Measurements from ENCODE around the gene DNAH8. TPM values are rescaled to one million over a fixed set of nuclear protein-coding genes. Genes with fewer than 3 reads are reported as not detected.

The DNAH8 gene
- total RNA-seq, 1 experiment from 2014 or later, result not detected

- no peak overlapping the region for H3K9ac ChIP-seq (ENCODE audit: low read length)
- peaks cover 37% of the 10 kb centered on the region for H3K79me2 ChIP-seq (ENCODE audit: low read length)
- no peaks in the 10 kb centered on the region for H4K20me1 ChIP-seq (ENCODE audit: insufficient read depth, low read depth, low read length)
- H3K4me1 ChIP-seq (ENCODE audit: low read length), result peaks cover 15% of the 10 kb centered on the region
- H3K9me2 ChIP-seq (replicated peaks; ENCODE audit: insufficient read depth, low read length), result no peaks in the 10 kb centered on the region
- no peak overlapping the region for H3K4me3 ChIP-seq (ENCODE audit: low read length)
- peaks cover 17% of the 10 kb centered on the region for H3K36me3 ChIP-seq (ENCODE audit: insufficient read depth, low read length)
- no peaks in the 10 kb centered on the region for H3K27me3 ChIP-seq (ENCODE audit: low read length)
- no peak for DNase-seq
- H3K27ac ChIP-seq (ENCODE audit: low read length), result no peak overlapping the region
- no peak overlapping the region for H3K4me2 ChIP-seq (ENCODE audit: low read depth, low read length, poor library complexity, severe bottlenecking)
- no peak overlapping the region for H2AFZ ChIP-seq (ENCODE audit: low read length)
- peaks cover 11% of the 10 kb centered on the region; the same call in 1 of the 2 replicates for H3K9me3 ChIP-seq (ENCODE audit: low read length)
Observed at GRCh38 chr6:38703949-38704590, 11.0 kb upstream of the DNAH8 start.

GRCh38 chr6:38705924-38706323 is 9.2 kb upstream of the DNAH8 start:
- H3K9ac ChIP-seq (ENCODE audit: low read length), result no peak overlapping the region
- H3K9me2 ChIP-seq (replicated peaks; ENCODE audit: insufficient read depth, low read length), result no peaks in the 10 kb centered on the region
- H4K20me1 ChIP-seq (ENCODE audit: insufficient read depth, low read depth, low read length), result no peaks in the 10 kb centered on the region
- peaks cover 8% of the 10 kb centered on the region for H3K36me3 ChIP-seq (ENCODE audit: insufficient read depth, low read length)
- 0 out of 2 replicates have a peak, but pooled peaks cover 6% of the 10 kb centered on the region for H3K9me3 ChIP-seq (ENCODE audit: low read length)
- H3K4me1 ChIP-seq (ENCODE audit: low read length), result peaks cover 15% of the 10 kb centered on the region
- no peak overlapping the region for H3K4me3 ChIP-seq (ENCODE audit: low read length)
- no peak overlapping the region for H3K27ac ChIP-seq (ENCODE audit: low read length)
- H3K4me2 ChIP-seq (ENCODE audit: low read depth, low read length, poor library complexity, severe bottlenecking), result no peak overlapping the region
- no peak for DNase-seq
- peaks cover 19% of the 10 kb centered on the region for H3K79me2 ChIP-seq (ENCODE audit: low read length)
- H3K27me3 ChIP-seq (ENCODE audit: low read length), result no peaks in the 10 kb centered on the region
- no peak overlapping the region for H2AFZ ChIP-seq (ENCODE audit: low read length)

- DNase-seq, result peak; percentile 17
- no peaks in the 10 kb centered on the region for H3K79me2 ChIP-seq (ENCODE audit: low read length)
- no peak overlapping the region for H3K9ac ChIP-seq (ENCODE audit: low read length)
- H3K4me1 ChIP-seq (ENCODE audit: low read length), result no peaks in the 10 kb centered on the region
- H3K27ac ChIP-seq (ENCODE audit: low read length), result no peak overlapping the region
- no peaks in the 10 kb centered on the region for H3K9me3 ChIP-seq (ENCODE audit: low read length)
- no peaks in the 10 kb centered on the region for H3K27me3 ChIP-seq (ENCODE audit: low read length)
- no peaks in the 10 kb centered on the region for H3K9me2 ChIP-seq (replicated peaks; ENCODE audit: insufficient read depth, low read length)
- H3K36me3 ChIP-seq (ENCODE audit: insufficient read depth, low read length), result no peaks in the 10 kb centered on the region
- H3K4me2 ChIP-seq (ENCODE audit: low read depth, low read length, poor library complexity, severe bottlenecking), result no peak overlapping the region
- H3K4me3 ChIP-seq (ENCODE audit: low read length), result no peak overlapping the region
- H2AFZ ChIP-seq (ENCODE audit: low read length), result no peak overlapping the region
- no peaks in the 10 kb centered on the region for H4K20me1 ChIP-seq (ENCODE audit: insufficient read depth, low read depth, low read length)
Observed at GRCh38 chr6:38708496-38708895, 6.6 kb upstream of the DNAH8 start.

- peak; percentile 39 for DNase-seq
- Histone ChIP-seq H3K9ac (ENCODE audit: low read length) (no peak overlapping the region), H2AFZ (ENCODE audit: low read length) (no peak overlapping the region)
Observed at GRCh38 chr6:38713812-38714211, 1.3 kb upstream of the DNAH8 start.

GRCh38 chr6:38714239-38715015 is 684 bp upstream of the DNAH8 start:
- Histone ChIP-seq H3K4me2 (ENCODE audit: low read depth, low read length, poor library complexity, severe bottlenecking) (no peak overlapping the region), H3K9me3 (ENCODE audit: low read length) (no peaks in the 10 kb centered on the region), H3K4me3 (ENCODE audit: low read length) (no peak overlapping the region), H3K79me2 (ENCODE audit: low read length) (no peaks in the 10 kb centered on the region), H3K27ac (ENCODE audit: low read length) (no peak overlapping the region), H3K4me1 (ENCODE audit: low read length) (no peaks in the 10 kb centered on the region), H3K9ac (ENCODE audit: low read length) (no peak overlapping the region), H3K36me3 (ENCODE audit: insufficient read depth, low read length) (no peaks in the 10 kb centered on the region), H2AFZ (ENCODE audit: low read length) (no peak overlapping the region), H4K20me1 (ENCODE audit: insufficient read depth, low read depth, low read length) (no peaks in the 10 kb centered on the region), H3K9me2 (replicated peaks; ENCODE audit: insufficient read depth, low read length) (no peaks in the 10 kb centered on the region), H3K27me3 (ENCODE audit: low read length) (no peaks in the 10 kb centered on the region)
- DNase-seq, result peak; percentile 25

More at GRCh38 chr6:38713812-38714211, 1.3 kb upstream of the DNAH8 start:
- Histone ChIP-seq H3K9me2 (replicated peaks; ENCODE audit: insufficient read depth, low read length) (no peaks in the 10 kb centered on the region), H3K79me2 (ENCODE audit: low read length) (no peaks in the 10 kb centered on the region), H3K27ac (ENCODE audit: low read length) (no peak overlapping the region), H3K9me3 (ENCODE audit: low read length) (no peaks in the 10 kb centered on the region), H3K4me2 (ENCODE audit: low read depth, low read length, poor library complexity, severe bottlenecking) (no peak overlapping the region), H3K36me3 (ENCODE audit: insufficient read depth, low read length) (no peaks in the 10 kb centered on the region), H4K20me1 (ENCODE audit: insufficient read depth, low read depth, low read length) (no peaks in the 10 kb centered on the region), H3K4me3 (ENCODE audit: low read length) (no peak overlapping the region), H3K4me1 (ENCODE audit: low read length) (no peaks in the 10 kb centered on the region), H3K27me3 (ENCODE audit: low read length) (no peaks in the 10 kb centered on the region)

GRCh38 chr6:38716825-38717224 is 1.7 kb downstream of the DNAH8 start:
- H3K9ac ChIP-seq (ENCODE audit: low read length), result no peak overlapping the region
- H3K27me3 ChIP-seq (ENCODE audit: low read length), result peaks cover 3% of the 10 kb centered on the region; the same call in 1 of the 2 replicates
- H3K9me3 ChIP-seq (ENCODE audit: low read length), result no peaks in the 10 kb centered on the region
- no peaks in the 10 kb centered on the region for H3K36me3 ChIP-seq (ENCODE audit: insufficient read depth, low read length)
- no peak overlapping the region for H3K27ac ChIP-seq (ENCODE audit: low read length)
- H3K4me1 ChIP-seq (ENCODE audit: low read length), result no peaks in the 10 kb centered on the region
- no peak overlapping the region for H3K4me2 ChIP-seq (ENCODE audit: low read depth, low read length, poor library complexity, severe bottlenecking)
- H3K4me3 ChIP-seq (ENCODE audit: low read length), result no peak overlapping the region
- no peak overlapping the region for H2AFZ ChIP-seq (ENCODE audit: low read length)
- H4K20me1 ChIP-seq (ENCODE audit: insufficient read depth, low read depth, low read length), result no peaks in the 10 kb centered on the region
- H3K79me2 ChIP-seq (ENCODE audit: low read length), result no peaks in the 10 kb centered on the region
- DNase-seq, result no peak
- no peaks in the 10 kb centered on the region for H3K9me2 ChIP-seq (replicated peaks; ENCODE audit: insufficient read depth, low read length)

- no peak overlapping the region for H2AFZ ChIP-seq (ENCODE audit: low read length)
- no peaks in the 10 kb centered on the region for H4K20me1 ChIP-seq (ENCODE audit: insufficient read depth, low read depth, low read length)
- H3K9ac ChIP-seq (ENCODE audit: low read length), result no peak overlapping the region
- H3K27me3 ChIP-seq (ENCODE audit: low read length), result peaks cover 3% of the 10 kb centered on the region; the same call in 1 of the 2 replicates
- no peaks in the 10 kb centered on the region for H3K9me2 ChIP-seq (replicated peaks; ENCODE audit: insufficient read depth, low read length)
- no peak overlapping the region for H3K4me2 ChIP-seq (ENCODE audit: low read depth, low read length, poor library complexity, severe bottlenecking)
- no peaks in the 10 kb centered on the region for H3K79me2 ChIP-seq (ENCODE audit: low read length)
- H3K27ac ChIP-seq (ENCODE audit: low read length), result no peak overlapping the region
- H3K9me3 ChIP-seq (ENCODE audit: low read length), result no peaks in the 10 kb centered on the region
- no peak for DNase-seq
- H3K36me3 ChIP-seq (ENCODE audit: insufficient read depth, low read length), result no peaks in the 10 kb centered on the region
- H3K4me1 ChIP-seq (ENCODE audit: low read length), result no peaks in the 10 kb centered on the region
- no peak overlapping the region for H3K4me3 ChIP-seq (ENCODE audit: low read length)
Observed at GRCh38 chr6:38719358-38719757, 4.2 kb downstream of the DNAH8 start.

GRCh38 chr6:38720295-38720694 is 5.2 kb downstream of the DNAH8 start:
- H3K4me2 ChIP-seq (ENCODE audit: low read depth, low read length, poor library complexity, severe bottlenecking), result no peak overlapping the region
- H3K4me1 ChIP-seq (ENCODE audit: low read length), result no peaks in the 10 kb centered on the region
- no peak overlapping the region for H3K27ac ChIP-seq (ENCODE audit: low read length)
- no peaks in the 10 kb centered on the region for H4K20me1 ChIP-seq (ENCODE audit: insufficient read depth, low read depth, low read length)
- no peaks in the 10 kb centered on the region for H3K79me2 ChIP-seq (ENCODE audit: low read length)
- H3K4me3 ChIP-seq (ENCODE audit: low read length), result no peak overlapping the region
- no peak overlapping the region for H3K9ac ChIP-seq (ENCODE audit: low read length)
- peaks cover 3% of the 10 kb centered on the region; the same call in 1 of the 2 replicates for H3K27me3 ChIP-seq (ENCODE audit: low read length)
- H3K9me2 ChIP-seq (replicated peaks; ENCODE audit: insufficient read depth, low read length), result no peaks in the 10 kb centered on the region
- H2AFZ ChIP-seq (ENCODE audit: low read length), result no peak overlapping the region
- no peaks in the 10 kb centered on the region for H3K9me3 ChIP-seq (ENCODE audit: low read length)
- no peak for DNase-seq
- no peaks in the 10 kb centered on the region for H3K36me3 ChIP-seq (ENCODE audit: insufficient read depth, low read length)

All from Karpas-422 (cell line).